Measurements from ENCODE around the gene HOXD3. TPM values are rescaled to one million over a fixed set of nuclear protein-coding genes. Genes with fewer than 3 reads are reported as not detected.

The HOXD3 gene
- total RNA-seq, 1 experiment from 2014 or later: not detected

DNA sequence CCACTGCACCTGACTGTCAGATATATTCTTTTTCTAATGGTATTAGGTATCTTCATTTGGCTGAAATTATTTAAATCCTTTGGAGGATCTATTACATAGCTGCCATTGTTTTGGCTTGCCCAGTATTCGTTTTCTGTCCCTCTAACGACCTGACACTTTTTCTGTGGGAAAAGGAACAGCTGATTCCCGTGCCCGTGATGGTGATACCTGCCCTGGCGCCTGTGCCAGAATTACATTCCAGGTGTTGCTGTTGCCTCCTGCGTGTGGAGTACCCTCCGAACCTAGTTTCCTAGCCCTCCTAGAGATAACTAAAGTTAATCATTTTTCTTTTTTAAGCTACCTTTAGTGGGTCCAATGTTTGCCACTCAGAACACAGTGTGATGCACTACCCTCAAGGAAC is 45.4 kb downstream of the HOXD3 start:
- H3K4me1 Mint-ChIP-seq (ENCODE audit: low read depth, unreplicated experiment): no peaks in the 10 kb centered on the region
- intact Hi-C loops (cut with micrococcal nuclease; ENCODE audit: unreplicated experiment): no loop called here
- CTCF ChIA-PET: interaction anchor here (0.7 kb wide), 1 partner anchor 229 kb away, joined by 3 read pairs; no protein-coding TSS in a partner anchor
- H3K9me3 Mint-ChIP-seq (ENCODE audit: low read depth, unreplicated experiment): peaks cover 3% of the 10 kb centered on the region
- no peak for DNase-seq
- no peak overlapping the region for H3K27ac Mint-ChIP-seq (ENCODE audit: unreplicated experiment)
- BruUV-seq (replicated peaks): no TSS peak
- TF ChIP-seq, protein P1, sequence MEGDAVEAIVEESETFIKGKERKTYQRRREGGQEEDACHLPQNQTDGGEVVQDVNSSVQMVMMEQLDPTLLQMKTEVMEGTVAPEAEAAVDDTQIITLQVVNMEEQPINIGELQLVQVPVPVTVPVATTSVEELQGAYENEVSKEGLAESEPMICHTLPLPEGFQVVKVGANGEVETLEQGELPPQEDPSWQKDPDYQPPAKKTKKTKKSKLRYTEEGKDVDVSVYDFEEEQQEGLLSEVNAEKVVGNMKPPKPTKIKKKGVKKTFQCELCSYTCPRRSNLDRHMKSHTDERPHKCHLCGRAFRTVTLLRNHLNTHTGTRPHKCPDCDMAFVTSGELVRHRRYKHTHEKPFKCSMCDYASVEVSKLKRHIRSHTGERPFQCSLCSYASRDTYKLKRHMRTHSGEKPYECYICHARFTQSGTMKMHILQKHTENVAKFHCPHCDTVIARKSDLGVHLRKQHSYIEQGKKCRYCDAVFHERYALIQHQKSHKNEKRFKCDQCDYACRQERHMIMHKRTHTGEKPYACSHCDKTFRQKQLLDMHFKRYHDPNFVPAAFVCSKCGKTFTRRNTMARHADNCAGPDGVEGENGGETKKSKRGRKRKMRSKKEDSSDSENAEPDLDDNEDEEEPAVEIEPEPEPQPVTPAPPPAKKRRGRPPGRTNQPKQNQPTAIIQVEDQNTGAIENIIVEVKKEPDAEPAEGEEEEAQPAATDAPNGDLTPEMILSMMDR (IDR thresholded peaks at IDR 0.05; ENCODE audit: unreplicated experiment): no peak
- H3K4me3 Mint-ChIP-seq (ENCODE audit: low read depth, unreplicated experiment): no peak overlapping the region
- H3K27me3 Mint-ChIP-seq (ENCODE audit: unreplicated experiment): no peaks in the 10 kb centered on the region
- H3K36me3 Mint-ChIP-seq (ENCODE audit: insufficient read depth, unreplicated experiment): no peaks in the 10 kb centered on the region

DNA sequence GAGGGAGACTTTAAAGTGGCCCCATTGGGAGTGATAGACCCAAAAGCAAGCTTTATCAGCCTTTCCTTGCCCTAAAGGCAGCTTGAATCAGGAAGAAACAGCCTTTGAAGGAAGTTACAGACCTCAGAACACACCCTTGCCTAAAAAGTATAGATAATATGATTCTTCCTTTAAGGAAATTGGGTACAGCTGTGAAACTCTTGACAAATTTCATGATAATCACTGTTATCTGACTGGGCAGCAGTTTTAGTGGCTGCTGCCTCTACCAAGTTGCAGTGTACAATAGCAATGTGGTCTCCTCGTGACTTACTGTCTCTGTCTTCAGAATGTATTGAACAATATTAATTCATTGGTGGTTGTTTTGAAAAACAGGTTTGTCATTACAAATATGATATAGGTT is 48.0 kb downstream of the HOXD3 start:
- TF ChIP-seq, protein P1 (IDR thresholded peaks at IDR 0.05; ENCODE audit: unreplicated experiment): no peak

DNA sequence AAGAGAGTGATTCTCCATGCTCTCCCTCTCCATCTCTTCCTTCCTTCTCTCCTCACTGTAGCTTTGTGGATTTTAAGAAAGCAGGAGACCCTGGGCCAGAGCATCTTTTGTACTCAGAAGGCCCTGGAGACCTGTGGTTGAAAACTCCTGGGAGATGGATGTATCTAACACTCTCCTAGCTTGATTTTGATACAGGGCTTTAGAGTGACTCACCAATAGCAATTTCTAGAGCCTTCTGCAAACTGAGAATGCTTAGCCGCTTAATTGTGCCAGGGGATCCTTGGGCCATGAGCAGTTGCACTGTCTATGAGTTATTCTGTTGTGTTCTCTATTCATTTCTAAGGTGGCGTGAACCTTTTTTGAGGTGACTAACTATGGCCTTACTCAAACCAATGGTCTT is 49.0 kb downstream of the HOXD3 start:
- CTCF ChIA-PET: interaction anchor here (0.6 kb wide), 1 partner anchor 115 kb away, joined by 4 read pairs; no protein-coding TSS in a partner anchor
- intact Hi-C loops (cut with micrococcal nuclease; ENCODE audit: unreplicated experiment): no loop called here
- H3K4me1 Mint-ChIP-seq (ENCODE audit: low read depth, unreplicated experiment): no peaks in the 10 kb centered on the region
- DNase-seq: no peak
- no peak overlapping the region for H3K4me3 Mint-ChIP-seq (ENCODE audit: low read depth, unreplicated experiment)
- H3K27me3 Mint-ChIP-seq (ENCODE audit: unreplicated experiment): no peaks in the 10 kb centered on the region
- peaks cover 3% of the 10 kb centered on the region for H3K9me3 Mint-ChIP-seq (ENCODE audit: low read depth, unreplicated experiment)
- H3K36me3 Mint-ChIP-seq (ENCODE audit: insufficient read depth, unreplicated experiment): no peaks in the 10 kb centered on the region
- H3K27ac Mint-ChIP-seq (ENCODE audit: unreplicated experiment): no peak overlapping the region
- TF ChIP-seq, protein P1 (IDR thresholded peaks at IDR 0.05; ENCODE audit: unreplicated experiment): no peak
- BruUV-seq (replicated peaks): no TSS peak

More for the DNA sequence above, 48.0 kb downstream of the HOXD3 start:
- no peaks in the 10 kb centered on the region for H3K4me1 Mint-ChIP-seq (ENCODE audit: low read depth, unreplicated experiment)
- H3K27me3 Mint-ChIP-seq (ENCODE audit: unreplicated experiment): no peaks in the 10 kb centered on the region
- H3K9me3 Mint-ChIP-seq (ENCODE audit: low read depth, unreplicated experiment): peaks cover 3% of the 10 kb centered on the region
- BruUV-seq (replicated peaks): no TSS peak
- H3K27ac Mint-ChIP-seq (ENCODE audit: unreplicated experiment): no peak overlapping the region
- H3K36me3 Mint-ChIP-seq (ENCODE audit: insufficient read depth, unreplicated experiment): no peaks in the 10 kb centered on the region
- intact Hi-C loops (cut with micrococcal nuclease; ENCODE audit: unreplicated experiment): no loop called here
- CTCF ChIA-PET: interaction anchor here (1.0 kb wide), 1 partner anchor 10 kb away, joined by 3 read pairs; no protein-coding TSS in a partner anchor
- no peak for DNase-seq
- H3K4me3 Mint-ChIP-seq (ENCODE audit: low read depth, unreplicated experiment): no peak overlapping the region

DNA sequence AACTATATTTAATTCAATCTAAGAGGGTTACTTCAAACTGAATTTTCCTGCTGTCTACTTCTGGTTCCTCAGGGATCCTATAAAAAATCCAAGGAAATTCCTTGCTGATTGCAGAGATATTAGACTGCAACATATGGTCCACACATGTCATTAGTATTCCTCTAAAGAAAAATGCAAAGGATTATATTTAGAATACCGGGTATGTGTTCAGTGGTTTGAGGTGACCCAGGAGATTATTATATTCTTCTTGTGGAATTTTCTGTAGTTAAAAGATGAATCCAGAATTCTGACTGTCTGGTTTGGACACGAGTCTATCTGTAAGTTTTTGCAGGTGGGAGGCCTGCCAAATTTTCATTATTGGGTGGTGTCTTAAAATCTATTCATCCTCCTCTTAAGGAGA is 49.6 kb downstream of the HOXD3 start:
- TF ChIP-seq, protein P1 (IDR thresholded peaks at IDR 0.05; ENCODE audit: unreplicated experiment): no peak
- H3K27me3 Mint-ChIP-seq (ENCODE audit: unreplicated experiment): no peaks in the 10 kb centered on the region
- intact Hi-C loops (cut with micrococcal nuclease; ENCODE audit: unreplicated experiment): no loop called here
- no TSS peak for BruUV-seq (replicated peaks)
- peaks cover 3% of the 10 kb centered on the region for H3K9me3 Mint-ChIP-seq (ENCODE audit: low read depth, unreplicated experiment)
- no peak for DNase-seq
- no peak overlapping the region for H3K4me3 Mint-ChIP-seq (ENCODE audit: low read depth, unreplicated experiment)
- CTCF ChIA-PET: interaction anchor here (0.7 kb wide), 1 partner anchor 66 kb away, joined by 4 read pairs; no protein-coding TSS in a partner anchor
- H3K36me3 Mint-ChIP-seq (ENCODE audit: insufficient read depth, unreplicated experiment): no peaks in the 10 kb centered on the region
- no peak overlapping the region for H3K27ac Mint-ChIP-seq (ENCODE audit: unreplicated experiment)
- H3K4me1 Mint-ChIP-seq (ENCODE audit: low read depth, unreplicated experiment): no peaks in the 10 kb centered on the region

Measured in Calu3 (cell line).